Keratinocyte (primary cell): ENCODE measurements around the gene GOT1.

Experiments used
- EZH2 ChIP-seq: IDR thresholded peaks from one replicate; pipeline ENCODE4 v1.6.1; 2012; ENCODE audit warnings: inconsistent platforms, mild to moderate bottlenecking, low read length, moderate library complexity
- TF ChIP-seq, protein P1 (sequence below), 3 experiments: IDR thresholded peaks in 1 of 3; conservative IDR thresholded peaks in 1 of 3; optimal IDR thresholded peaks in 1 of 3; 2 replicates in 2 of 3; 3 replicates in 1 of 3; pipeline versions ENCODE3 to v1.5.1; 2011; ENCODE audit warnings: low read length in 3 of 3, mild to moderate bottlenecking in 3 of 3, moderate library complexity in 2 of 3, control low read depth in 1 of 3, inconsistent platforms in 1 of 3; ENCODE audit not compliant: insufficient read depth in 2 of 3; ENCODE audit errors: extremely low read depth in 1 of 3

DNA sequence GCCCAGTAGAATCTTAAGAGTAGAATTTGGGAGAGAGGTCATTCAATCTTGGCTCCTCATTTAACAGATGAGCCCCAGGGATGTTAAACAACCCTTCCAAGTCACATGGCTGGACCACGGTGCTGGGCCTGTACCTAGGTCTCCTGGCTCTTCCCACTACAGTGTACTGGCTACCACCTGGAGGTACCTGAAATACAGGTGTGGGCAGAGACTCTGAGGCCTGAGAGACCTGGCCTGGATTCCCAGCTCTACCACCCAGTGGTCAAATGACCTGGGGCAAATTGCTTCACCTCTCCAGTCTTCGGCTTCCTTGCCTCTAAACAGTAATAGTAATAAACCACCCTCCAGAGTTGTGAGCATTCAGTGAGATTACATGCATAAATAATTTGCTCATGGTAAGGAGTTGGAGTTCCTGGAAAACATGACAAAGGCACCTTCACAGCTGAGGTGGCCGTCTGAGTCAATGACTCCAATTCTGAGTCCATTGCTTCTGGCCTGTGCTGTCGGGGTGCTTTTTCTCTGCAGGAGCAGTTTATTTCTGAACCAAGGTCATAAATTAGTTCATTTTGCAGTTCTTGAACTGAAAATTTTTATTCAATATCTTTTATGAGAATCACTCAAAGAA is 2.7 kb downstream of the GOT1 start:
- TF ChIP-seq, protein P1, sequence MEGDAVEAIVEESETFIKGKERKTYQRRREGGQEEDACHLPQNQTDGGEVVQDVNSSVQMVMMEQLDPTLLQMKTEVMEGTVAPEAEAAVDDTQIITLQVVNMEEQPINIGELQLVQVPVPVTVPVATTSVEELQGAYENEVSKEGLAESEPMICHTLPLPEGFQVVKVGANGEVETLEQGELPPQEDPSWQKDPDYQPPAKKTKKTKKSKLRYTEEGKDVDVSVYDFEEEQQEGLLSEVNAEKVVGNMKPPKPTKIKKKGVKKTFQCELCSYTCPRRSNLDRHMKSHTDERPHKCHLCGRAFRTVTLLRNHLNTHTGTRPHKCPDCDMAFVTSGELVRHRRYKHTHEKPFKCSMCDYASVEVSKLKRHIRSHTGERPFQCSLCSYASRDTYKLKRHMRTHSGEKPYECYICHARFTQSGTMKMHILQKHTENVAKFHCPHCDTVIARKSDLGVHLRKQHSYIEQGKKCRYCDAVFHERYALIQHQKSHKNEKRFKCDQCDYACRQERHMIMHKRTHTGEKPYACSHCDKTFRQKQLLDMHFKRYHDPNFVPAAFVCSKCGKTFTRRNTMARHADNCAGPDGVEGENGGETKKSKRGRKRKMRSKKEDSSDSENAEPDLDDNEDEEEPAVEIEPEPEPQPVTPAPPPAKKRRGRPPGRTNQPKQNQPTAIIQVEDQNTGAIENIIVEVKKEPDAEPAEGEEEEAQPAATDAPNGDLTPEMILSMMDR (optimal IDR thresholded peaks at IDR 0.05 in 1 of 3, IDR thresholded peaks at IDR 0.05 in 1 of 3, conservative IDR thresholded peaks at IDR 0.05 in 1 of 3; ENCODE audit: extremely low read depth in 1 of 3, insufficient read depth in 2 of 3, low read length in 3 of 3) = no peak
- TF ChIP-seq EZH2 = no peak
